ENCODE data around the gene TGM1. TPM values are rescaled to one million over a fixed set of nuclear protein-coding genes. Genes with fewer than 3 reads are reported as not detected.

Gene TGM1
- polyA plus RNA-seq, 1 of the 3 experiments (the other 2 are of a cell fraction): 2.7 TPM

DNA sequence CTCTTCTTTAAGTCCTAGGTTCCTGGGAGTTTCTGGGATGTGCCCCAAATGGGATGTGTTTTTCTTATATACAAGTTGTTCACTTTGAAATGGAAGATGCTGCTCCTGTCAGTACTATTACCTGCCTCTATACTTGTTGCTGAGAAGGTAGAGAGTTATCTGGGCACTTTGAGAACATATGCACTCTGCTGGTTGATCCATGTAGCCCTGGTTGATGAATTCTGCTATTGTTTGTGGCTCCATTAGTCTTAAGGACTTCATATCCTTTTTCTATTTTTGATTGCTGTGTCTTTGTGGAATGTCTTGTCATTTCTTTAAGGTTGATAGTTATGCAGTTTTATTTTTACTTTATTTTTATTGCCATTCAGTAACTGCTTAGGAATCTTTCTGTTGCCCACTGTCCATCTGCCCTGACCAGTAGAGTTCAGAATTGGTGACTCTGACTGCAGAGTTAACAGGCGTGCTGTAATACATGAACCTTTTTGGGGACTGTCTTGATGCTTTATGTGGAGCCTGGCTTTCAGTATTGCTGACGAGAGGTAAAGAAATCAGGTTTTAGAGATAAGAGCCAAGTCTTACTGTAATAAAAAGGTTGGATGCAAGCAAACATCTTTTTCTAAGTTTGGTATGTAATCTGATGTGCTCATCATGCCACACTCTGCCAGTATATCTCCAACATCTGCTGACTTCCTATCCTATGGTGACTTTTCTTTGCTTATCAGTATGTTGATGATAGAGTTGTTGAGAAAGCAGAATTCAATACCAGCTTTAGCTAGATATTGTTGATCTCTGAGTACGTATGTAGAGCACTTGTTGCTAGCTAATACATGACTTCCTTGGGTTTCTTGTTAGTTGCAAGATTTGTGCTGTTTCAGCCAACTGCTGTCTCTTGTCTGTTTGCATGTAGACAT, 28.6 kb downstream of the TGM1 start:
- H2AFZ ChIP-seq (ENCODE audit: low read depth): no peak overlapping the region
- TF ChIP-seq, protein P1, sequence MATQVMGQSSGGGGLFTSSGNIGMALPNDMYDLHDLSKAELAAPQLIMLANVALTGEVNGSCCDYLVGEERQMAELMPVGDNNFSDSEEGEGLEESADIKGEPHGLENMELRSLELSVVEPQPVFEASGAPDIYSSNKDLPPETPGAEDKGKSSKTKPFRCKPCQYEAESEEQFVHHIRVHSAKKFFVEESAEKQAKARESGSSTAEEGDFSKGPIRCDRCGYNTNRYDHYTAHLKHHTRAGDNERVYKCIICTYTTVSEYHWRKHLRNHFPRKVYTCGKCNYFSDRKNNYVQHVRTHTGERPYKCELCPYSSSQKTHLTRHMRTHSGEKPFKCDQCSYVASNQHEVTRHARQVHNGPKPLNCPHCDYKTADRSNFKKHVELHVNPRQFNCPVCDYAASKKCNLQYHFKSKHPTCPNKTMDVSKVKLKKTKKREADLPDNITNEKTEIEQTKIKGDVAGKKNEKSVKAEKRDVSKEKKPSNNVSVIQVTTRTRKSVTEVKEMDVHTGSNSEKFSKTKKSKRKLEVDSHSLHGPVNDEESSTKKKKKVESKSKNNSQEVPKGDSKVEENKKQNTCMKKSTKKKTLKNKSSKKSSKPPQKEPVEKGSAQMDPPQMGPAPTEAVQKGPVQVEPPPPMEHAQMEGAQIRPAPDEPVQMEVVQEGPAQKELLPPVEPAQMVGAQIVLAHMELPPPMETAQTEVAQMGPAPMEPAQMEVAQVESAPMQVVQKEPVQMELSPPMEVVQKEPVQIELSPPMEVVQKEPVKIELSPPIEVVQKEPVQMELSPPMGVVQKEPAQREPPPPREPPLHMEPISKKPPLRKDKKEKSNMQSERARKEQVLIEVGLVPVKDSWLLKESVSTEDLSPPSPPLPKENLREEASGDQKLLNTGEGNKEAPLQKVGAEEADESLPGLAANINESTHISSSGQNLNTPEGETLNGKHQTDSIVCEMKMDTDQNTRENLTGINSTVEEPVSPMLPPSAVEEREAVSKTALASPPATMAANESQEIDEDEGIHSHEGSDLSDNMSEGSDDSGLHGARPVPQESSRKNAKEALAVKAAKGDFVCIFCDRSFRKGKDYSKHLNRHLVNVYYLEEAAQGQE (IDR thresholded peaks at IDR 0.05; ENCODE audit: low read depth, low read length): no peak
- TF ChIP-seq NRF1 (IDR thresholded peaks at IDR 0.05; ENCODE audit: low read depth, low read length) (no peak), FOXM1 (IDR thresholded peaks at IDR 0.05; ENCODE audit: low read depth) (no peak)
- peaks cover 2% of the 10 kb centered on the region; the same call in 1 of the 2 replicates for H4K20me1 ChIP-seq (ENCODE audit: insufficient read depth)
- no peak for DNase-seq
- no peaks in the 10 kb centered on the region for H3K9me3 ChIP-seq
- WGBS (ENCODE audit: low lambda C conversion rate): 95% methylated on average over 3 of the region's 3 CpGs
- H3K27ac ChIP-seq (ENCODE audit: low read depth in 2 of 2, low read length in 1 of 2): no peak overlapping the region; a peak in 1 of 4 replicates
- no peaks in the 10 kb centered on the region for H3K9me2 ChIP-seq
- peaks cover 12% of the 10 kb centered on the region for H3F3A ChIP-seq (replicated peaks; ENCODE audit: insufficient read depth)
- ChIA-PET CTCF (interaction anchor here (1.2 to 2.2 kb wide), 7 partner anchors 8 to 198 kb away, joined by 4 to 12 read pairs (median 6); partner anchors contain the start of genes CHMP4A, CIDEB and TINF2), POLR2A (interaction anchor here (1.2 to 1.7 kb wide), 3 partner anchors 8 to 132 kb away, joined by 3 to 8 read pairs (median 3); partner anchors contain the start of genes TINF2 and TM9SF1)
- H3K4me1 ChIP-seq (ENCODE audit: control insufficient read depth in 1 of 2, insufficient read depth in 2 of 2, low read depth in 1 of 2, low read length in 1 of 2): peaks cover 24 to 26% of the 10 kb centered on the region in 2 experiments; a peak in 3 of 4 replicates
- H3K36me3 ChIP-seq (replicated peaks in 1 of 2; ENCODE audit: control insufficient read depth in 1 of 2, insufficient read depth in 2 of 2, low read length in 1 of 2): peaks cover 36 to 53% of the 10 kb centered on the region in 2 experiments
- peak overlapping the region; percentile 91 for H3K4me2 ChIP-seq
- H3K9ac ChIP-seq: no peak overlapping the region
- no peaks in the 10 kb centered on the region for H3K27me3 ChIP-seq (ENCODE audit: insufficient read depth)
- H3K4me3 ChIP-seq (ENCODE audit: low read depth in 2 of 2, low read length in 1 of 2): peak overlapping the region in 1 of 2 experiments; percentile 93; a peak in 3 of 4 replicates
- peaks cover 69% of the 10 kb centered on the region for H3K79me2 ChIP-seq (ENCODE audit: insufficient read depth)

DNA sequence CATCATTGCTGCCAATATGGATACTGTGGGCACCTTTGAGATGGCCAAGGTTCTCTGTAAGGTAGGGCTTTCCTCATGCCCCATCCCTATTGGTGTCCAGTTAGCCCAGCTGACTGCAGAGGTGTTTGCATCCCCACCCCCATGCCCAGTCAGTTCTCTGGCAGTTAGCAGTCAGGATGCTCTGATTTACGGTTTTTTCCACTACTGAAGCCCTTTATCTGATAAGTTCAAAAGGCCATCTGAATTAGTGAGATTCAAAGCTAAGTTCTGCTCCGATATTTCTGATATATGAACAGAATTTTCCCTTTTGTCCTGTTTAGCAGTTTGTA, 29.5 kb downstream of the TGM1 start:
- Histone ChIP-seq H3K27ac (ENCODE audit: low read depth in 2 of 2, low read length in 1 of 2) (peak overlapping the region; percentile 89 to 99; a peak in 3 of 4 replicates), H3K9me3 (no peaks in the 10 kb centered on the region), H3K27me3 (ENCODE audit: insufficient read depth) (no peaks in the 10 kb centered on the region), H3F3A (replicated peaks; ENCODE audit: insufficient read depth) (peaks cover 7% of the 10 kb centered on the region), H3K4me1 (ENCODE audit: control insufficient read depth in 1 of 2, insufficient read depth in 2 of 2, low read depth in 1 of 2, low read length in 1 of 2) (peaks cover 19 to 24% of the 10 kb centered on the region in 2 experiments; a peak in 3 of 4 replicates), H3K4me2 (peak overlapping the region; percentile 91), H3K9ac (peak overlapping the region; percentile 82), H3K79me2 (ENCODE audit: insufficient read depth) (peaks cover 71% of the 10 kb centered on the region), H4K20me1 (ENCODE audit: insufficient read depth) (peaks cover 2% of the 10 kb centered on the region; the same call in 1 of the 2 replicates), H3K36me3 (replicated peaks in 1 of 2; ENCODE audit: control insufficient read depth in 1 of 2, insufficient read depth in 2 of 2, low read length in 1 of 2) (peaks cover 27 to 47% of the 10 kb centered on the region in 2 experiments), H3K4me3 (ENCODE audit: low read depth in 2 of 2, low read length in 1 of 2) (peak overlapping the region; percentile 82 to 93), H2AFZ (ENCODE audit: low read depth) (no peak overlapping the region), H3K9me2 (no peaks in the 10 kb centered on the region)
- no peak for DNase-seq
- peak; percentile 5 for TF ChIP-seq CHD2 (IDR thresholded peaks at IDR 0.05; ENCODE audit: low read length, partially characterized antibody)
- TF ChIP-seq EP300 (IDR thresholded peaks at IDR 0.05; ENCODE audit: borderline replicate concordance in 1 of 2, low read depth in 1 of 2, low read length in 1 of 2): no peak
- CTCF ChIA-PET: interaction anchor here (1.2 to 2.2 kb wide), 3 partner anchors 9 to 75 kb away, joined by 4 to 12 read pairs (median 5); partner anchors contain the start of genes CIDEB and TINF2
- WGBS (ENCODE audit: low lambda C conversion rate): 17% methylated on average over 2 of the region's 2 CpGs
- POLR2A ChIA-PET: interaction anchor here (1.2 to 1.7 kb wide), 3 partner anchors 9 to 133 kb away, joined by 3 to 8 read pairs (median 3); partner anchors contain the start of genes TINF2 and TM9SF1

Data from SK-N-SH (cell line).